Stimulated activated CD8-positive, alpha-beta memory T cell treated with anti-CD3 and anti-CD28 coated beads, Interleukin-12 subunit alpha, Interleukin-12 subunit beta, amount 100 ng/mL, for 1 hour (primary cell): ENCODE measurements around the gene SH3PXD2A.
"Not testable (repeated sequence)": the region's sequence is repeated elsewhere in the genome, so short reads cannot be mapped to it uniquely, and the experiment has no call there.

Source experiments
- DNase-seq: peaks from one replicate; pipeline ENCODE4 v3.0.0-alpha.2; 2020; ENCODE audit warnings: low read depth

Gene SH3PXD2A

GRCh38 chr10:103791858-103792257 lies 63.5 kb downstream of the SH3PXD2A start:
- no peak for DNase-seq

- no peak for DNase-seq
Observed at GRCh38 chr10:103791291-103791690, 64.1 kb downstream of the SH3PXD2A start.

GRCh38 chr10:103790580-103790979 lies 64.8 kb downstream of the SH3PXD2A start:
- no peak for DNase-seq

GRCh38 chr10:103789771-103790201 lies 65.6 kb downstream of the SH3PXD2A start:
- no peak for DNase-seq

GRCh38 chr10:103789161-103789560 lies 66.2 kb downstream of the SH3PXD2A start:
- no peak for DNase-seq

GRCh38 chr10:103787331-103787730 lies 68.0 kb downstream of the SH3PXD2A start:
- no peak for DNase-seq

- no peak for DNase-seq
Observed at GRCh38 chr10:103786020-103786419, 69.4 kb downstream of the SH3PXD2A start.

- no peak for DNase-seq
Observed at GRCh38 chr10:103784723-103785418, 70.5 kb downstream of the SH3PXD2A start.

- no peak for DNase-seq
Observed at GRCh38 chr10:103784089-103784488, 71.3 kb downstream of the SH3PXD2A start.

- DNase-seq, result no peak
Observed at GRCh38 chr10:103783681-103784080, 71.7 kb downstream of the SH3PXD2A start.

GRCh38 chr10:103781329-103782061 lies 73.9 kb downstream of the SH3PXD2A start:
- DNase-seq, result no peak

- no peak for DNase-seq
Observed at GRCh38 chr10:103780242-103781149, 74.9 kb downstream of the SH3PXD2A start.

- DNase-seq, result no peak
Observed at GRCh38 chr10:103778358-103779139, 76.8 kb downstream of the SH3PXD2A start.

GRCh38 chr10:103776878-103777591 lies 78.3 kb downstream of the SH3PXD2A start:
- no peak for DNase-seq

GRCh38 chr10:103775776-103776175 lies 79.6 kb downstream of the SH3PXD2A start:
- no peak for DNase-seq

GRCh38 chr10:103772846-103773245 lies 82.5 kb downstream of the SH3PXD2A start:
- DNase-seq, result not testable (repeated sequence)

- peak; percentile 28 for DNase-seq
Observed at GRCh38 chr10:103772096-103772845, 83.1 kb downstream of the SH3PXD2A start.

- DNase-seq, result no peak
Observed at GRCh38 chr10:103770139-103770538, 85.2 kb downstream of the SH3PXD2A start.

- no peak for DNase-seq
Observed at GRCh38 chr10:103769176-103769575, 86.2 kb downstream of the SH3PXD2A start.

GRCh38 chr10:103768345-103768744 lies 87.0 kb downstream of the SH3PXD2A start:
- DNase-seq, result no peak
